ENCODE measurements around the gene UFM1. TPM values are rescaled to one million over a fixed set of nuclear protein-coding genes. Genes with fewer than 3 reads are reported as not detected.
A peak's percentile ranks its signal among the peaks of the same experiment; 100 is the strongest.

Gene UFM1
- total and polyA plus RNA-seq, 2 of the 13 experiments (the other 11 are each of a cell fraction or from before 2014, with no cell fraction given) = 42.6 to 47.0 TPM

DNA sequence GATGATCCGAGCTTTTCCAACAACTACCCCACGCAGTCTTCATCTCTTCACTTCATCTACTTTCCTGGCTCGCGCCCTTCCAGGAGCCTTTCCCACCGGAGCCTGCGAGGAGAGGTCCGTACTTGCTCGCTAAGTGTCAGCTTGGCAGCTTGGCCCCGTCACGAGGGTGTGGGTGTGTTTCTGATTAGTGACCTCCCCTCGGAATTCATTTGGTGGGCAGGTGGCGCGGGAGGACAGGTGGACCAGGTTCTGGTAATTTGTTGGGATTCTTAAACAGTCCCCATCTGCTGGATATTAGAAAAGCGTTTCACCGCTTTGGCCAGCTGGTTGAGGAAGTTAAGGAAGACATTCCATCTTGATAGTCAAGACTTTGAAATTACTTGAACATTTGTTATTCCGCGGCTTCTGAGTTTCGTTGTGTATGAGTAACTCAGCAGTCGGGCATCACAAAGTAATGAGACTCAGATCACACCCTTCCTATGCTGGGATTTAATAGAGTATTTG, 515 bp downstream of the UFM1 start (continued):
- no peak for TF ChIP-seq FOXJ3 (CRISPR knock-in tag; IDR thresholded peaks at IDR 0.05; ENCODE audit: borderline replicate concordance)
- TF ChIP-seq SMYD3 (CRISPR knock-in tag; IDR thresholded peaks at IDR 0.05) = no peak
- TF ChIP-seq ZNF335 (CRISPR knock-in tag; IDR thresholded peaks at IDR 0.05) = no peak
- no peak for TF ChIP-seq PAWR (CRISPR knock-in tag; IDR thresholded peaks at IDR 0.05; ENCODE audit: borderline replicate concordance)
- TF ChIP-seq PCBP2 (optimal IDR thresholded peaks at IDR 0.05; ENCODE audit: low read depth, low read length, poor library complexity, severe bottlenecking) = no peak
- TF ChIP-seq SRSF9 (IDR thresholded peaks at IDR 0.05; ENCODE audit: borderline replicate concordance, insufficient read depth, low read depth, low read length, poor library complexity, severe bottlenecking) = no peak
- TF ChIP-seq NR2C2 (CRISPR knock-in tag; IDR thresholded peaks at IDR 0.05; ENCODE audit: borderline replicate concordance) = no peak
- TF ChIP-seq ZMYM2 (CRISPR knock-in tag; IDR thresholded peaks at IDR 0.05) = no peak
- no peak for TF ChIP-seq AHR (CRISPR knock-in tag; IDR thresholded peaks at IDR 0.05)
- no peak; the same call in 1 of the 2 replicates for TF ChIP-seq ZNF616 (CRISPR knock-in tag; IDR thresholded peaks at IDR 0.05; ENCODE audit: low read depth)
- TF ChIP-seq KDM5A (IDR thresholded peaks at IDR 0.05; ENCODE audit: borderline replicate concordance, low read length) = peak; percentile 25; the same call in 1 of the 2 replicates
- no peak for TF ChIP-seq MIER2 (CRISPR knock-in tag; IDR thresholded peaks at IDR 0.05)
- no peak for TF ChIP-seq SP5 (CRISPR knock-in tag; IDR thresholded peaks at IDR 0.05; ENCODE audit: borderline replicate concordance, low read depth)
- peak; percentile 6; the same call in 1 of the 2 replicates for TF ChIP-seq ZMYM4 (CRISPR knock-in tag; IDR thresholded peaks at IDR 0.05)
- no peak for TF ChIP-seq ATAD3A (CRISPR knock-in tag; IDR thresholded peaks at IDR 0.05)
- TF ChIP-seq ZBTB1 (CRISPR knock-in tag; IDR thresholded peaks at IDR 0.05; ENCODE audit: borderline replicate concordance) = no peak
- TF ChIP-seq, protein P1, sequence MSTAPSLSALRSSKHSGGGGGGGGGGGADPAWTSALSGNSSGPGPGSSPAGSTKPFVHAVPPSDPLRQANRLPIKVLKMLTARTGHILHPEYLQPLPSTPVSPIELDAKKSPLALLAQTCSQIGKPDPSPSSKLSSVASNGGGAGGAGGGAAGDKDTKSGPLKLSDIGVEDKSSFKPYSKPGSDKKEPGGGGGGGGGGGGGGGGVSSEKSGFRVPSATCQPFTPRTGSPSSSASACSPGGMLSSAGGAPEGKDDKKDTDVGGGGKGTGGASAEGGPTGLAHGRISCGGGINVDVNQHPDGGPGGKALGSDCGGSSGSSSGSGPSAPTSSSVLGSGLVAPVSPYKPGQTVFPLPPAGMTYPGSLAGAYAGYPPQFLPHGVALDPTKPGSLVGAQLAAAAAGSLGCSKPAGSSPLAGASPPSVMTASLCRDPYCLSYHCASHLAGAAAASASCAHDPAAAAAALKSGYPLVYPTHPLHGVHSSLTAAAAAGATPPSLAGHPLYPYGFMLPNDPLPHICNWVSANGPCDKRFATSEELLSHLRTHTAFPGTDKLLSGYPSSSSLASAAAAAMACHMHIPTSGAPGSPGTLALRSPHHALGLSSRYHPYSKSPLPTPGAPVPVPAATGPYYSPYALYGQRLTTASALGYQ (CRISPR knock-in tag; IDR thresholded peaks at IDR 0.05) = no peak
- peak; percentile 71 for TF ChIP-seq ZNF781 (CRISPR knock-in tag; IDR thresholded peaks at IDR 0.05; ENCODE audit: borderline replicate concordance, not compliant biosample characterization)
- TF ChIP-seq ELF1 (CRISPR knock-in tag; IDR thresholded peaks at IDR 0.05) = no peak
- TF ChIP-seq, protein P2, sequence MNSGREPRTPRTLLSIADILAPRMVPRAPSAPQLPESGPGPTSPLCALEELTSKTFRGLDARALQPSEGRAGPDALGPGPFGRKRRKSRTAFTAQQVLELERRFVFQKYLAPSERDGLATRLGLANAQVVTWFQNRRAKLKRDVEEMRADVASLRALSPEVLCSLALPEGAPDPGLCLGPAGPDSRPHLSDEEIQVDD (CRISPR knock-in tag; IDR thresholded peaks at IDR 0.05; ENCODE audit: borderline replicate concordance) = no peak
- no peak for TF ChIP-seq MAZ (IDR thresholded peaks at IDR 0.05; ENCODE audit: borderline replicate concordance, low read depth, low read length)
- no peak for TF ChIP-seq MAZ (CRISPR knock-in tag; IDR thresholded peaks at IDR 0.05; ENCODE audit: low read depth)
- no peak for TF ChIP-seq ZNF430 (CRISPR knock-in tag; IDR thresholded peaks at IDR 0.05)
- TF ChIP-seq, protein P3, sequence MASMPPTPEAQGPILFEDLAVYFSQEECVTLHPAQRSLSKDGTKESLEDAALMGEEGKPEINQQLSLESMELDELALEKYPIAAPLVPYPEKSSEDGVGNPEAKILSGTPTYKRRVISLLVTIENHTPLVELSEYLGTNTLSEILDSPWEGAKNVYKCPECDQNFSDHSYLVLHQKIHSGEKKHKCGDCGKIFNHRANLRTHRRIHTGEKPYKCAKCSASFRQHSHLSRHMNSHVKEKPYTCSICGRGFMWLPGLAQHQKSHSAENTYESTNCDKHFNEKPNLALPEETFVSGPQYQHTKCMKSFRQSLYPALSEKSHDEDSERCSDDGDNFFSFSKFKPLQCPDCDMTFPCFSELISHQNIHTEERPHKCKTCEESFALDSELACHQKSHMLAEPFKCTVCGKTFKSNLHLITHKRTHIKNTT (CRISPR knock-in tag; IDR thresholded peaks at IDR 0.05) = no peak
- no peak for TF ChIP-seq KLF13 (CRISPR knock-in tag; IDR thresholded peaks at IDR 0.05)
- no peak for TF ChIP-seq SMARCC2 (IDR thresholded peaks at IDR 0.05)
- TF ChIP-seq ZNF792 (CRISPR knock-in tag; IDR thresholded peaks at IDR 0.05) = no peak
- TF ChIP-seq ZNF790 (CRISPR knock-in tag; IDR thresholded peaks at IDR 0.05; ENCODE audit: borderline replicate concordance) = no peak
- TF ChIP-seq ZNF75D (CRISPR knock-in tag; IDR thresholded peaks at IDR 0.05; ENCODE audit: borderline replicate concordance) = no peak
- no peak for TF ChIP-seq U2AF1 (optimal IDR thresholded peaks at IDR 0.05; ENCODE audit: low read depth, low read length)

All from HepG2 (cell line).